ENCODE measurements around the gene CLCNKB. TPM values are rescaled to one million over a fixed set of nuclear protein-coding genes. Genes with fewer than 3 reads are reported as not detected.
A peak's percentile ranks its signal among the peaks of the same experiment; 100 is the strongest.

The CLCNKB gene
- total RNA-seq, 1 donor from 2014 or later, result 0.97 TPM

GRCh38 chr1:16074217-16074616 is 30.6 kb downstream of the CLCNKB start:
- Histone ChIP-seq H2AFZ (replicated peaks) (no peak overlapping the region), H3K9me3 (ENCODE audit: low read depth) (no peaks in the 10 kb centered on the region), H3K27me3 (peaks cover 57% of the 10 kb centered on the region), H3K27ac (no peak overlapping the region), H3K79me2 (ENCODE audit: low read depth) (no peaks in the 10 kb centered on the region), H3K4me3 (peak overlapping the region; percentile 61), H3F3A (ENCODE audit: low read depth) (peaks cover 10% of the 10 kb centered on the region), H3K9ac (no peak overlapping the region), H3K4me2 (peak overlapping the region; percentile 96), H3K4me1 (peaks cover 20% of the 10 kb centered on the region), H4K20me1 (ENCODE audit: low read depth) (no peaks in the 10 kb centered on the region), H3K36me3 (no peaks in the 10 kb centered on the region)
- Mint-ChIP-seq H3K36me3 (no peaks in the 10 kb centered on the region), H3K4me3 (peak overlapping the region; percentile 86), H3K9me3 (no peaks in the 10 kb centered on the region), H3K27me3 (ENCODE audit: insufficient read depth, low read depth) (peaks cover 21% of the 10 kb centered on the region), H3K4me1 (peaks cover 37% of the 10 kb centered on the region), H3K27ac (no peak overlapping the region)
- no peak for TF ChIP-seq EZH2phosphoT487 (IDR thresholded peaks at IDR 0.05)
- no peak for TF ChIP-seq EZH2 (IDR thresholded peaks at IDR 0.05)
- TF ChIP-seq, protein P1, sequence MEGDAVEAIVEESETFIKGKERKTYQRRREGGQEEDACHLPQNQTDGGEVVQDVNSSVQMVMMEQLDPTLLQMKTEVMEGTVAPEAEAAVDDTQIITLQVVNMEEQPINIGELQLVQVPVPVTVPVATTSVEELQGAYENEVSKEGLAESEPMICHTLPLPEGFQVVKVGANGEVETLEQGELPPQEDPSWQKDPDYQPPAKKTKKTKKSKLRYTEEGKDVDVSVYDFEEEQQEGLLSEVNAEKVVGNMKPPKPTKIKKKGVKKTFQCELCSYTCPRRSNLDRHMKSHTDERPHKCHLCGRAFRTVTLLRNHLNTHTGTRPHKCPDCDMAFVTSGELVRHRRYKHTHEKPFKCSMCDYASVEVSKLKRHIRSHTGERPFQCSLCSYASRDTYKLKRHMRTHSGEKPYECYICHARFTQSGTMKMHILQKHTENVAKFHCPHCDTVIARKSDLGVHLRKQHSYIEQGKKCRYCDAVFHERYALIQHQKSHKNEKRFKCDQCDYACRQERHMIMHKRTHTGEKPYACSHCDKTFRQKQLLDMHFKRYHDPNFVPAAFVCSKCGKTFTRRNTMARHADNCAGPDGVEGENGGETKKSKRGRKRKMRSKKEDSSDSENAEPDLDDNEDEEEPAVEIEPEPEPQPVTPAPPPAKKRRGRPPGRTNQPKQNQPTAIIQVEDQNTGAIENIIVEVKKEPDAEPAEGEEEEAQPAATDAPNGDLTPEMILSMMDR (IDR thresholded peaks at IDR 0.05), result no peak
- DNase-seq (ENCODE audit: low spot score), result no peak

DNA sequence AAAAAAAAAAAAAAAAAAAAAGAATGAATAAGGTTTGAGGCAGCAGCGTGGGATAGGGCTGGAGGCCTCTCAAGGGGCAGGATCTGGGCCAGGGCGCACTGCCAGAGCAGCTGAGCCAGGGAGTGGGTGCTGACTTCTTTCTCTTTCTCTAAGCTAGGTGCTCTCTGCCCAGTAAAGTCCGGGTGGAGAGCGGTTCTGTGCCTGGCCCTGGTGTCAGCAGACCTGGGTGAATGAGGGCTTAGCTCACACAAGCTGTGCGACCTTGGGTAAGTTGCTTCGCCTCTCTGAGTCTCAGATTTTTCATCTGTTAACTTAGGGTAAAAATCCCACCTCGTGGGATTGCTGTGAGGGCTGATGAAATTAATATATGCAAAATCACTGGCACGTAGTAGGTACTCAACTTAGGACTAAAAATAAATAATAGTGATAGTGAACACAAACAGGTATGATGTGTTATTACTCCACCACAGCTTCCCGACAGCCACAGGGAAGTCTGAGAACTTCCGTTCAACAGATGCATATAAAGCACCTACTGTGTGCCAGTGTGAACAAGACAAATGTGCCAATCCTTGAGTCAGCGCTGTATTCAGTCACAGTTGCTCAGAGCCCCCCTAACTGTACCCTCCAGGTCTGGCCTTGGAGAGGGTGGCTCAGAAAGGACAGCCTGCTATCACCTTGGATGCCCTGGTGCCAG is 31.9 kb downstream of the CLCNKB start:
- peaks cover 57% of the 10 kb centered on the region for H3K27me3 ChIP-seq
- no peaks in the 10 kb centered on the region for H3K36me3 ChIP-seq
- H3K4me1 ChIP-seq, result peaks cover 20% of the 10 kb centered on the region
- H3K4me1 Mint-ChIP-seq, result peaks cover 37% of the 10 kb centered on the region
- no peak overlapping the region for H3K4me3 ChIP-seq
- H3F3A ChIP-seq (ENCODE audit: low read depth), result peaks cover 10% of the 10 kb centered on the region
- H3K9me3 Mint-ChIP-seq, result no peaks in the 10 kb centered on the region
- DNase-seq (ENCODE audit: low spot score), result no peak
- H3K4me3 Mint-ChIP-seq, result peak overlapping the region; percentile 40
- H3K9me3 ChIP-seq (ENCODE audit: low read depth), result no peaks in the 10 kb centered on the region
- no peak overlapping the region for H2AFZ ChIP-seq (replicated peaks)
- no peak overlapping the region for H3K4me2 ChIP-seq
- H3K27ac Mint-ChIP-seq, result no peak overlapping the region
- H3K36me3 Mint-ChIP-seq, result no peaks in the 10 kb centered on the region
- peaks cover 22% of the 10 kb centered on the region for H3K27me3 Mint-ChIP-seq (ENCODE audit: insufficient read depth, low read depth)
- TF ChIP-seq, protein P1 (IDR thresholded peaks at IDR 0.05), result no peak
- TF ChIP-seq EZH2 (IDR thresholded peaks at IDR 0.05), result no peak
- TF ChIP-seq EZH2phosphoT487 (IDR thresholded peaks at IDR 0.05), result no peak
- H3K79me2 ChIP-seq (ENCODE audit: low read depth), result no peaks in the 10 kb centered on the region
- no peak overlapping the region for H3K27ac ChIP-seq
- H3K9ac ChIP-seq, result no peak overlapping the region
- no peaks in the 10 kb centered on the region for H4K20me1 ChIP-seq (ENCODE audit: low read depth)

DNA sequence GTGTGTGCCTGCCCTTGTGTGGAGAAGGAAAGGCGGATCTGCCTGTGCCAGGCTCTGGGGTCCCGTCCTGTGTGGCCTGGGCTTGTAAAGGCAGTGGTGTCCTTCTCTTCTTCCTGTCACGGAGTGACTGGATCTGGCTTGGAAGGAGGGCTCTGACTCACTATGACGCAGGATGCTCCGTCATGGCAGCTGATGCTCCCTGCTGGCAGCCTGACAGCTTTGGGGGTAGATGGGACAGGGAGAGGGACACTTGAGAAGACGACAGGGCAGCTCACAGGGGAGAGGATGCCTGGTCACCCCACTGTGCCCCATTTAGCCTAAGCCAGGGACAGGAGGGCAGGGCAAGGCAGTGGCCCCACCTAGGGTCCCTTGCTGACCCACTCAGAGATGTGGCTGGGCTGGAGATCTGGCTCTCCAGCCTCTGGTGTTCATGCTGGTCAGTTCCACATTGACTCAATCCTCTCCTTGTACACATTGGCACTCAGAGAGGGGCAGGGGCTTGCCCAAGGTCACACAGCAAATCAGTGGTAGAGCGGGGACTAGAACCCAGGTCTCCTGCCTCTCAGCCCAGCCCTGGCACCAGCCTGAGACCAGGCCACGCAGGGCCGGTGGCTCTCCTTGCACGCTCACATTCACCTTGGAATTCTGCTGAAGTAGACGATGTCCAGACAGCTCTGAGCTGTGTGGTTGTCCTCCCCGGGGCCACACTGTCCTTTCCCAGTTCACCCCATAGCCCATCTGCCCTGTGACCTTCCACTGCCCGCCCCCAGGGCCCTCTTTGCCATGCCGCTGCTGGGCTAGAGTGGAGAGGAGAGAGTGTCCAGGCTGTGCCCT is 32.7 kb downstream of the CLCNKB start:
- DNase-seq (ENCODE audit: low spot score), result no peak
- TF ChIP-seq, protein P1 (IDR thresholded peaks at IDR 0.05), result no peak
- no peak for TF ChIP-seq EZH2 (IDR thresholded peaks at IDR 0.05)
- Histone ChIP-seq H3K4me2 (no peak overlapping the region), H3K9me3 (ENCODE audit: low read depth) (no peaks in the 10 kb centered on the region), H2AFZ (replicated peaks) (no peak overlapping the region), H3K4me1 (peaks cover 20% of the 10 kb centered on the region), H3K79me2 (ENCODE audit: low read depth) (no peaks in the 10 kb centered on the region), H3K4me3 (no peak overlapping the region), H3K36me3 (no peaks in the 10 kb centered on the region), H3F3A (ENCODE audit: low read depth) (peaks cover 10% of the 10 kb centered on the region), H3K27me3 (peaks cover 57% of the 10 kb centered on the region), H3K9ac (no peak overlapping the region), H4K20me1 (ENCODE audit: low read depth) (no peaks in the 10 kb centered on the region), H3K27ac (no peak overlapping the region)
- Mint-ChIP-seq H3K27ac (peak overlapping the region; percentile 65), H3K9me3 (no peaks in the 10 kb centered on the region), H3K4me3 (peak overlapping the region; percentile 40), H3K27me3 (ENCODE audit: insufficient read depth, low read depth) (peaks cover 23% of the 10 kb centered on the region), H3K4me1 (peaks cover 37% of the 10 kb centered on the region), H3K36me3 (no peaks in the 10 kb centered on the region)
